Astrocyte of the spinal cord (primary cell): ENCODE results near the gene MAPRE2.
A peak's percentile ranks its signal among the peaks of the same experiment; 100 is the strongest.
"Not testable (repeated sequence)": the region's sequence is repeated elsewhere in the genome, so short reads cannot be mapped to it uniquely, and the experiment has no call there.

Experiments
- DNase-seq: peaks from one replicate; pipeline ENCODE4 v3.0.0; 2011; ENCODE audit warnings: low read depth, low spot score
- H3K4me3 ChIP-seq: 2 replicates; pipeline ENCODE4 v1.5.1; 2011; ENCODE audit warnings: low read depth, mild to moderate bottlenecking, low read length, moderate library complexity
- CTCF ChIP-seq: IDR thresholded peaks from 2 replicates; pipeline ENCODE4 v1.5.1; 2012; ENCODE audit warnings: low read depth, mild to moderate bottlenecking, low read length, inconsistent platforms
- in situ Hi-C: cut with HindIII; loops from 2 replicates; pipeline ENCODE4 v1.10.0; 2017; ENCODE audit warnings: low sequenced_read_pairs

Gene MAPRE2

GRCh38 chr18:35142275-35142615 is 101.0 kb downstream of the MAPRE2 start:
- no peak for TF ChIP-seq CTCF
- in situ Hi-C loops: no loop called here
- H3K4me3 ChIP-seq: no peak overlapping the region
- no peak for DNase-seq

- in situ Hi-C loops: no loop called here
- TF ChIP-seq CTCF: peak; percentile 81
- DNase-seq: peak; percentile 61
- no peak overlapping the region for H3K4me3 ChIP-seq
Observed at GRCh38 chr18:35143622-35144596, 102.7 kb downstream of the MAPRE2 start.

- DNase-seq: no peak
- in situ Hi-C loops: no loop called here
- TF ChIP-seq CTCF: no peak
- no peak overlapping the region for H3K4me3 ChIP-seq
Observed at GRCh38 chr18:35144698-35145097, 103.5 kb downstream of the MAPRE2 start.

GRCh38 chr18:35150195-35150594 is 109.0 kb downstream of the MAPRE2 start:
- in situ Hi-C loops, DNase-seq, H3K4me3 ChIP-seq: not testable (repeated sequence)

- no peak for TF ChIP-seq CTCF
Observed at GRCh38 chr18:35153609-35154272, 112.5 kb downstream of the MAPRE2 start.

GRCh38 chr18:35155398-35156117 is 114.3 kb downstream of the MAPRE2 start:
- in situ Hi-C loops: no loop called here
- TF ChIP-seq CTCF: no peak
- peak; percentile 32 for DNase-seq
- H3K4me3 ChIP-seq: no peak overlapping the region

More at GRCh38 chr18:35153609-35154272, 112.5 kb downstream of the MAPRE2 start:
- no peak overlapping the region for H3K4me3 ChIP-seq
- in situ Hi-C loops: no loop called here
- no peak for DNase-seq
